GM23248 (cell line): ENCODE results near the gene FEM1B.

ENCODE experiments used
- EZH2 ChIP-seq: fragments of 200-600 bp; sonication (generic); IDR thresholded peaks from 2 replicates; pipeline ENCODE4 v1.6.1; 2018; ENCODE audit warnings: antibody characterized with exemption, mild to moderate bottlenecking; ENCODE audit not compliant: insufficient read depth, poor library complexity, severe bottlenecking
- EZH2phosphoT487 ChIP-seq: fragments of 200-600 bp; sonication (generic); IDR thresholded peaks from 2 replicates; pipeline ENCODE4 v1.6.1; 2018; ENCODE audit warnings: antibody characterized with exemption, moderate library complexity, mild to moderate bottlenecking, low read depth; ENCODE audit not compliant: insufficient read depth

DNA sequence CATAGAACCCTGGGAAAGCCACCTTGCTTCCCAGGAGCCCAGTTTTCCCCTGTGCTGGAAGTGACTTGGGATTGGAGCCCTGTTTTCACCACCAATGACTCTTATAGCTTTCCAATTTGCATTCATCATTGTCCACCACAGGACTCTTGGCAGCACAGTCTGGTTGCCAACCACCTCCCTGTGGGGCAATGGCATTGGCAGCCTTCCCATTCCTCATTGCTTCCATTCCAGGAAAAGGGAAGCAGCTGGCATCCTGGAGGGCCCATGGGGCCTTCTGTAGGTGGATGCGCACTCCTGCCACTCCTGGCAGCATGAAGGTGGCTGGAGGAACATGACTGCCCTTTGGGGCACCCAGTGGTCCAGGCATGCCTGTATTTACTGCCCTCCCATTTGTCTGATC is 57.7 kb downstream of the FEM1B start:
- TF ChIP-seq EZH2 (no peak), EZH2phosphoT487 (no peak)
